Esophagus muscularis mucosa (tissue), 4 donors: ENCODE results near the gene NTHL1. TPM values are rescaled to one million over a fixed set of nuclear protein-coding genes. Genes with fewer than 3 reads are reported as not detected.

Source experiments
- DNase-seq: peaks from one replicate; pipeline ENCODE4 v3.0.0-alpha.2; 2017; ENCODE audit errors: extremely low spot score
- H3K27ac ChIP-seq, 4 donors: fragments of 200-600 bp; sonication (generic); replicated peaks in 1 of 4; 1 replicate in 3 of 4; 2 replicates in 1 of 4; pipeline ENCODE4 v1.5.1; 2016 to 2019; ENCODE audit warnings: mild to moderate bottlenecking in 1 of 4
- H3K27me3 ChIP-seq, 4 donors: fragments of 200-600 bp; sonication (generic); one replicate each; pipeline versions ENCODE4 v1.5.1 to v1.6.0; 2016 to 2019
- H3K36me3 ChIP-seq, 4 donors: fragments of 200-600 bp; sonication (generic); one replicate each; pipeline ENCODE4 v1.5.1; 2016 to 2019
- H3K4me1 ChIP-seq, 4 donors: fragments of 200-600 bp; sonication (generic); one replicate each; pipeline ENCODE4 v1.5.1; 2016 to 2019
- H3K4me3 ChIP-seq, 4 donors: fragments of 200-600 bp; sonication (generic); 1 replicate in 2 of 4; 2 replicates in 2 of 4; pipeline ENCODE4 v1.5.1; 2016 to 2019; ENCODE audit warnings: mild to moderate bottlenecking in 4 of 4, moderate library complexity in 1 of 4
- H3K9me3 ChIP-seq, 4 donors: fragments of 200-600 bp; sonication (generic); 1 replicate in 3 of 4; 2 replicates in 1 of 4; pipeline ENCODE4 v1.5.1; 2016 to 2019
- EP300 ChIP-seq: sonication (generic); formaldehyde crosslinking; IDR thresholded peaks from one replicate; pipeline ENCODE4 v1.6.1; 2017; ENCODE audit warnings: antibody characterized with exemption
- POLR2A ChIP-seq: fragments of 450-650 bp; IDR thresholded peaks from one replicate; pipeline ENCODE4 v1.6.1; 2017; ENCODE audit warnings: antibody characterized with exemption, moderate library complexity, mild to moderate bottlenecking, low read depth
- POLR2AphosphoS5 ChIP-seq, 2 donors: sonication (generic); formaldehyde crosslinking; IDR thresholded peaks; one replicate each; pipeline ENCODE4 v1.6.1; 2017; ENCODE audit warnings: antibody characterized with exemption in 2 of 2
- WGBS: methylation state at CpG from one replicate; pipeline ENCODE4 v1.1.5; 2018; 5-methylcytosine and 5-hydroxymethylcytosine counted together
- intact Hi-C: fragments of 100-400 bp; cut with DNase I; formaldehyde crosslinking; loops from one replicate; pipeline ENCODE4 v1.15.1; 2023
- total RNA-seq, 4 donors: library from RNA; depleted of rRNA; stranded (reverse); fragments of >200 nt; gene quantifications; one replicate each; pipeline versions ENCODE4 v1.1.0 to v1.2.1, GENCODE V29; 2016
- TF ChIP-seq, protein P1 (sequence below), 3 experiments: fragments of 200-600 bp in 2 of 3; fragments of 450-650 bp in 1 of 3; sonication (generic) in 2 of 3; IDR thresholded peaks; one replicate each; pipeline ENCODE4 v1.5.1; 2017 to 2019; ENCODE audit warnings: antibody characterized with exemption in 3 of 3, mild to moderate bottlenecking in 2 of 3, moderate library complexity in 1 of 3

NTHL1 gene
- total RNA-seq, 4 donors from 2014 or later, result 11.8 to 25.2 (median 18.9) TPM

DNA sequence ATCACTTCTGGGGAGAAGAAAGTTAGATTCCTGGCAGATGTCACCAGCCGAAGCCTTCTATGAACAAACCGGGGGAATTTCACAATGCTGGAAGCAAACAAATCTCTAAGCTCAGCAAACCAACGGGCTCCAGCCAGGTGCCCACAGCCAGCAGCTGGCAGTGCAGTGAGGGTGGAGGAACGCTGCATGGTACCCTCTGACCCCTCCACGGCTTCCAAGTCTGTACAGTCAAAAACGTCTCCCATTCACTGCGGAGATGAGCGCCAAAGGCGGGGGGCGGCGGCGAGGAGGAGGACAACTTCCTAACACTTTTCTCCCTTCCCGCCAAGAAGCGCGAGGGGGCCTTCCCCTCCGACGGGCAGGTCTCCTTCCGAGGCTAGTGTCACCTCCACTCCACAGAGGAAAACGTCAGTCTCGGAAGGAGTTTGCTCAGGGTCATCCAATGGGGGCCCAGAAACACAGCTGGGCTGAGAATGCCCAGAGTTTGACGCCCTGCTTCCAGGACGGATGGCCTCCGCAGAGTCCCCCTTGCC lies 38.9 kb downstream of the NTHL1 start:
- intact Hi-C loops, result no loop called here
- Histone ChIP-seq H3K4me3 (peak overlapping the region; percentile 70 to 95 (median 81)), H3K36me3 (peaks cover 0 to 8% (median 5%) of the 10 kb centered on the region in 4 donors), H3K27ac (peak overlapping the region; percentile 89 to 97 (median 94)), H3K27me3 (no peaks in the 10 kb centered on the region), H3K4me1 (peaks cover 58 to 64% (median 63%) of the 10 kb centered on the region in 4 donors), H3K9me3 (no peaks in the 10 kb centered on the region)
- WGBS, result 4% methylated on average over 20 of the region's 23 CpGs
- DNase-seq, result no peak
- peak; percentile 11 for TF ChIP-seq POLR2A
- no peak for TF ChIP-seq EP300

DNA sequence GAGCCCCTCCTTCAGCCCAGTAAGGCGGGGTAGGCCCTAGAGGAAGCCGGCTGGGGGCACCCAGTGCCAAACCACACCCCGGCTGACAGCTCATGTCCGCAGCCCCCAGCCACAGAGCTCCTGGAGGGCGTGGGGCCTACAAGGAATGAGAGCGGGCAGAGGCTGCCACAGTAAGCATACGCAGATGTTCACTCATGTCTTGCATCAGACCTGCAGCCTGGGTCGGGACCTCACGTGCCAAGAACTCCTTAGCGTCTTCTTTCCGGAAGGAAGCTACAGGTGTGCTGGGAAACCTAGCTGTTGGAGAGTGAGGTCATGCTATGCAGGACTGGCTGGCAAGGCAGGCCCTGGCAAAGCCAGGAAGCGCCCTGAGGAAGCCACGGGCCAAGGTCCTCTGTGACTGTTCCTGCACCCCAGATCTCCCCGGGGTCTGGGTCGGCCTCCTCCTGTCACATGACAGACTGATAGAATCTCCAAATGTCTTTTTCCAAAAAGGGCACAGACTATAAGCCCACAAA lies 39.6 kb downstream of the NTHL1 start:
- peaks cover 4 to 14% (median 10%) of the 10 kb centered on the region in 4 donors for H3K36me3 ChIP-seq
- no peak for DNase-seq
- peak overlapping the region; percentile 70 to 95 (median 81) for H3K4me3 ChIP-seq
- intact Hi-C loops, result no loop called here
- no peak for TF ChIP-seq POLR2A
- TF ChIP-seq POLR2AphosphoS5 (IDR thresholded peaks at IDR 0.05), result no peak
- TF ChIP-seq, protein P1, sequence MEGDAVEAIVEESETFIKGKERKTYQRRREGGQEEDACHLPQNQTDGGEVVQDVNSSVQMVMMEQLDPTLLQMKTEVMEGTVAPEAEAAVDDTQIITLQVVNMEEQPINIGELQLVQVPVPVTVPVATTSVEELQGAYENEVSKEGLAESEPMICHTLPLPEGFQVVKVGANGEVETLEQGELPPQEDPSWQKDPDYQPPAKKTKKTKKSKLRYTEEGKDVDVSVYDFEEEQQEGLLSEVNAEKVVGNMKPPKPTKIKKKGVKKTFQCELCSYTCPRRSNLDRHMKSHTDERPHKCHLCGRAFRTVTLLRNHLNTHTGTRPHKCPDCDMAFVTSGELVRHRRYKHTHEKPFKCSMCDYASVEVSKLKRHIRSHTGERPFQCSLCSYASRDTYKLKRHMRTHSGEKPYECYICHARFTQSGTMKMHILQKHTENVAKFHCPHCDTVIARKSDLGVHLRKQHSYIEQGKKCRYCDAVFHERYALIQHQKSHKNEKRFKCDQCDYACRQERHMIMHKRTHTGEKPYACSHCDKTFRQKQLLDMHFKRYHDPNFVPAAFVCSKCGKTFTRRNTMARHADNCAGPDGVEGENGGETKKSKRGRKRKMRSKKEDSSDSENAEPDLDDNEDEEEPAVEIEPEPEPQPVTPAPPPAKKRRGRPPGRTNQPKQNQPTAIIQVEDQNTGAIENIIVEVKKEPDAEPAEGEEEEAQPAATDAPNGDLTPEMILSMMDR (IDR thresholded peaks at IDR 0.05), result no peak
- TF ChIP-seq EP300, result no peak
- H3K27me3 ChIP-seq, result no peaks in the 10 kb centered on the region
- peak overlapping the region; percentile 89 to 97 (median 94) for H3K27ac ChIP-seq
- 64% methylated on average over 15 of the region's 15 CpGs for WGBS
- H3K4me1 ChIP-seq, result peaks cover 61 to 70% (median 67%) of the 10 kb centered on the region in 4 donors
- no peaks in the 10 kb centered on the region for H3K9me3 ChIP-seq

DNA sequence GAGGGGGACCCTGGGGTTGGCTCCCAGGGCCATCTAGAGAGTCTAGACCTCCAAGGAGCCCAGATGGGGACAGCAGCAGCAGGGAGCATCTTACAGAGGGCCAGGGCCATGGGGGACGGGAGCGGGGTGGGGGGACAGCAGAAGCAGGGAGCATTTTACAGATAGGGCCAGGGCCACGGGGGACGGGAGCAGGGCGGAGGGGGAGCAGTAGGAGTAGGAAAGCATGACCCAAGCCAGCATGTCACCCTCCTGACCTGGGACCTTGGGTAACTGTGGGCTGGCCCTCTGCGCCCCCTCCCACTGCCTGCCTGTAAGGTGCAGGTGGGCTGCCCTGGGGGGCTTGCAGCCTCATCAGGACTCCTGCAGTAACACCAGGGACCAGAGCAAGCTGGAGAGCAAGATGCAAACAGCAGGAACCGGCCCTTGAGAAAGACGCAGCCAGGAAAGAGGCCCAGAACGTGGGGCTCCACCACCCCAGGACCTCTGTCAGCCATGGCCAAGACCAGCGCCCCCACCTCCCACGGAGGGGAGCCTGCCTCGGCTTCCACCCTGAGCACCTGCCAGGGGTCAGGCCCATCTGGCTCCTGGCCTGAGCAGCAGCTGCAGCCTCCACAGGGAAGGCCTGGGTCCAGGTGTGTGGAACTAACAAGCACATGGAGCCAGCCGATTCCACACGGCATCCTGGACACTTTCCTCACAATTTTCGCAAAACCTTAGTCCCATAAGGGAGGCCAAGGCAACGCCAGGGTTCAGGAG lies 40.4 kb downstream of the NTHL1 start:
- Histone ChIP-seq H3K36me3 (peaks cover 12 to 22% (median 18%) of the 10 kb centered on the region in 4 donors), H3K27ac (peak overlapping the region in 2 of 4 donors; percentile 89 to 96), H3K27me3 (no peaks in the 10 kb centered on the region), H3K4me1 (peaks cover 61 to 70% (median 67%) of the 10 kb centered on the region in 4 donors), H3K9me3 (no peaks in the 10 kb centered on the region), H3K4me3 (peak overlapping the region; percentile 70 to 95 (median 81))
- DNase-seq, result no peak
- intact Hi-C loops, result no loop called here
- WGBS, result 73% methylated on average over 14 of the region's 16 CpGs
- TF ChIP-seq, protein P1 (IDR thresholded peaks at IDR 0.05), result no peak
- no peak for TF ChIP-seq POLR2AphosphoS5 (IDR thresholded peaks at IDR 0.05)

DNA sequence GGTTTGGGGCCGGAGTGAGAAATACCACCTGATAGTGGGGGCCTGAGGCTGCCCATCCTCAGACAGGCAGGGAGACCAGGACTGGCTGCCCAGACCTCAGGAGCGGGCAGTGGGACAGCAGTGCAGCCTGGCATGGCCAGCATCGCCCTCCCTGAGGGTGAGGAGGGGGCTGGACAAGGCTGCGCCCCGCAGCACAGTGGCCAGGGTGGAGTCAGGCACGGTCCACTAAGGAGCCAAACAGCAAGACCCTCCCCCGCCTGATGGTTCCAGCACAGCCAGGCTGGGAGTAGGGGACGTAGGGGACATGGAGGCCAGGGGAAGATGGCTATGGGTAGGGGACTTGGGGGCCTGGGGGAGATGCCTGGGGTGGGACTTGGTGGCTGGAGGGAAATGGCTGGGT lies 41.3 kb downstream of the NTHL1 start:
- WGBS, result 91% methylated on average over 8 of the region's 8 CpGs
- intact Hi-C loops, result no loop called here

More for the DNA sequence above, 41.3 kb downstream of the NTHL1 start:
- Histone ChIP-seq H3K9me3 (no peaks in the 10 kb centered on the region), H3K36me3 (peaks cover 21 to 31% (median 28%) of the 10 kb centered on the region in 4 donors), H3K4me1 (peaks cover 61 to 70% (median 67%) of the 10 kb centered on the region in 4 donors), H3K4me3 (no peak overlapping the region), H3K27me3 (no peaks in the 10 kb centered on the region), H3K27ac (no peak overlapping the region)
- DNase-seq, result no peak
- no peak for TF ChIP-seq POLR2A
- TF ChIP-seq POLR2AphosphoS5 (IDR thresholded peaks at IDR 0.05), result no peak
- TF ChIP-seq EP300, result no peak
- TF ChIP-seq, protein P1 (IDR thresholded peaks at IDR 0.05), result no peak
